Limb (tissue), 2 donors: ENCODE measurements around the gene MT1G.
"Not testable (repeated sequence)": the region's sequence is repeated elsewhere in the genome, so short reads cannot be mapped to it uniquely, and the experiment has no call there.

Experiments
- DNase-seq, 2 donors: peaks; one replicate each; pipeline ENCODE4 v3.0.0-alpha.2; 2016; ENCODE audit errors: extremely low spot score in 2 of 2

MT1G gene

DNA sequence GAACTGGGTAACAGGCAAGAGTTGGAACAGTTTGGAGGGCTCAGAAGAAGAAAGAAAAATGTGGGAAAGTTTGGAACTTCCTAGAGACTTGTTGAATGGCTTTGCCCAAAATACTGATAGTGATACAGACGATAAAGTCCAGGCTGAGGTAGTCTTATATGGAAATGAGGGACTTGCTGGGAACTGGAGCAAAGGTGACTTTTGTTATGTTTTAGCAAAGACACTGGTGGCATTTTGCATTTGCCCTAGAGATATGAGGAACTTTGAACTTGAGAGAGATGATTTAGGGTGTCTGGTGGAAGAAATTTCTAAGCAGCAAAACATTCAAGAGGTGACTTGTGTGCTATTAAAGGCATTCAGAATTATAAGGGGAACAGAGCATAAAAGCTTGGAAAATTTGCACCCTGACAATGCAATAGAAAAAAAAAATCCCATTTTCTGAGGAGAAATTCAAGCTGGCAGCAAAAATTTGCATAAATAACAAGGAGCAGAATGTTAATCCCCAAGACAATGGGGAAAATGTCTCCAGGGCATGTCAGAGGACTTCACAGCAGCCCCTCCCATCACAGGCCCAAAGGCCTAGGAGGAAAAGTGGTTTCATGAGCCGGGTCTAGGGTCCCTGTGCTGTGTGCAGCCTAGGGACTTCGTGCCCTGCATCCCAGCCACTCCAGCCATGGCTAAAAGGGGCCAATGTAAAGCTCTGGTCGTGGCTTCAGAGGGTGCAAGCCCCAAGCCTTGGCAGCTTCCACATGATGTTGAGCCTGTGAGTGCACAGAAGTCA, 46.0 kb downstream of the MT1G start:
- not testable (repeated sequence) for DNase-seq

DNA sequence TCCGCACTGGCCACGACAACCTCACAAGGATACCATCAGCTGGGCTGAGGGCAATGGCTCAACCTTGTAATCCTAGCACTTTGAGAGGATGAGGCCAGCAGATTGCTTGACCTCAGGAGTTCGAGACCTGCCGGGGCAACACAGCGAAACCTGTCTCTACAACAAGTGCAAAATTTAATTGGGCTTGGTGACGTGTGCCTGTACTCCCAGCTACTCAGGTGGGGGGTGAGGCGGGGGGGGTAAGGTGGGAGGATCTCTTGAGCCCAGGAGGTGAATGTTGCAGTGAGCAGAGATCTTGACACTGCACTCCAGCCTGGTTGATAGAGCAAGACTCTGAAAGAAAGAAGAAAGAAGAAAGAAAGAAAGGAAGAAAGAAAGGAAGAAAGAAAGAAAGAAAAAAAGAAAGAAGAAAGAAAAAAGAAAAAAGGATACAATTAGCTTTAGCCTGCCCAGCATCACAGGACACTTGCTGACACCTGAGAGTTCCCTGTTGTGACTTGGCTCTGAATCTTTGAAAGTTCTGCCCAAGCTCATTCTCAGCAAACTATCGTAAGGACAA, 47.4 kb downstream of the MT1G start:
- DNase-seq: no peak

DNA sequence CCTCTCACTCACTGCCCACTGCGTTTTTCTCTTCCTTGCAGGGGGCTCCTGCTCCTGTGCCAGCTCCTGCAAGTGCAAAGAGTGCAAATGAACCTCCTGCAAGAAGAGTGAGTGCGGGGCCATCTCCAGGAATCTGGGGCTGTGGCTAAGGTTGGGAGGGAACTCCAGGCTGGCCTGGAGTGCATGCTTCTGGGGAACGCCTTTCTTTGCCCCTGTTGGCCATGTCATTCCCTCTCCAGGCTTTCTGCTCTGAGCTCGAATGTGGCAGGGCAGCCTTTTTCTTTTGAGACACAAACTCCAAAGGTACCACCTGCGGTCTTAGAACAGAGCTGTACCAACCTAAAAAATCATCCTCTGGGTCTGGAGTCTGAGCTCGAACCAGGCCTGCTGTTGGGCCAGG, 49.7 kb downstream of the MT1G start:
- no peak for DNase-seq

DNA sequence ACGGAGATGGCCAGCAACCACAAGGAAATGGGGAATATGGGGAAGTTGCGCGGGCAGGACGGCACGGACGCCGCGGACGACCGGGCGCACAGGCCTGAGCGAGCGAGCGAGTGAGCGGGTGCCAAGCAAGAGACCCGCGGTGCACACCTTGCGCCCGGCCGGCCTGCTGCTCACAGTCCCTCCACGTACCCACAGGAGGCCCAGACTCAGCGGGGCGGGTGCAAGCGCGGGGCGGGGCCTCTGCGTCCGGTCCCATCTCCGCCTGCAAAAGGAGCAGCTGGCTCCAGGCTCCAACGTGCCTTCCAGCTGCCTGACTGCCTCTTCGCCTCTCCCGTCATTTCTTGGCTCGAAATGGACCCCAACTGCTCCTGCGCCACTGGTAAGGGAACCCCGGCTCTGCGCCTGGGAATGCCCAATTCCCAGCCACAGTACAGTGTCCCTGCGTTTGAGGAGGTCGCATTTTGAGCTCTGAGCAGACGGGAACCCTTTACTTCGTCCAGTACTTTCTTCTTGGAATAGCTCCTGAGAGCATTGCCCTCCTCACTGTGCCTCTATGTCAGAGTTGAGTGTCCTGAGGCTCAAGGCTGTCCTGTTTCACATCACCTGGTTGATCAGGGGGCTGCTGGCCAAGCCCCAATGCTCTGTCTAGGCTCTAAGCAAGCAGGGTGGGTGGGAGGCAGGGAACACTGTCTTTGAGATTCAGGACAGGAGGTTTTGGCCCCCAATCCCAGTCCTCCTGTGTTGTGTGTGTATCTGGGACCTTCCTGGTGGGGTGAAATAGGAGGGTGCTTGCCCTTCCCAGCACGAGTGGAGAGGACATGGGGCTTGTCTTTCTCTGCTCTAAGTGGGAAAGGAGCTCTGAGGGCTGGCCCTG, 50.4 kb downstream of the MT1G start:
- peak; percentile 62 to 72 for DNase-seq
